ENCODE measurements around the gene TBX2. TPM values are rescaled to one million over a fixed set of nuclear protein-coding genes. Genes with fewer than 3 reads are reported as not detected.
"Not testable (repeated sequence)": the region's sequence is repeated elsewhere in the genome, so short reads cannot be mapped to it uniquely, and the experiment has no call there.

The TBX2 gene
- total RNA-seq, 1 experiment from 2014 or later: not detected

DNA sequence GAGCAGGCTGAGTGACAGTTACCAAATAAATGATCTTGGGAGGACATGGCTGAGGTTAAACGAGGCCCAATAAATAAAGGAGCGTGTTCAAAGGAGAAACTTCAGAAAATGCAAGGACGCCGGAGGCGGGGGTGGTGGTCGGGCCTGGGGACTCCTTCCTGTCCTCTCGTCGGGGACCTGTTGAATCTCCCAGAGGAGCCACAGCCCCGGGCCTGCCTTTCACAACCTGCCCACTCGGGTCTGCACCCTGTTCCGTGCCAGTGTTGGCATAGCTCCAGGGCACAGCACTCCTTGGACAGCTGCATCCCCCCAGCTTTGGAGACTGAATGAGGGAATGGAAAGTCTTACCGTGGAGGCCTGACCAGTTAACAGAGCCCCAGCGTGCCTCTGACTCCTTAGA lies 44.4 kb downstream of the TBX2 start:
- no peaks in the 10 kb centered on the region for H4K20me1 ChIP-seq (ENCODE audit: insufficient read depth, low read depth, low read length)
- no peaks in the 10 kb centered on the region for H3K36me3 ChIP-seq (ENCODE audit: insufficient read depth, low read length)
- no peak overlapping the region for H2AFZ ChIP-seq (ENCODE audit: low read length)
- no peak overlapping the region for H3K4me3 ChIP-seq (ENCODE audit: low read length)
- H3K27me3 ChIP-seq (ENCODE audit: low read length): no peaks in the 10 kb centered on the region
- no peak for DNase-seq
- H3K9ac ChIP-seq (ENCODE audit: low read length): no peak overlapping the region
- no peaks in the 10 kb centered on the region for H3K9me3 ChIP-seq (ENCODE audit: low read length)
- no peaks in the 10 kb centered on the region for H3K9me2 ChIP-seq (replicated peaks; ENCODE audit: insufficient read depth, low read length)
- no peaks in the 10 kb centered on the region for H3K4me1 ChIP-seq (ENCODE audit: low read length)
- no peaks in the 10 kb centered on the region for H3K79me2 ChIP-seq (ENCODE audit: low read length)
- no peak overlapping the region for H3K4me2 ChIP-seq (ENCODE audit: low read depth, low read length, poor library complexity, severe bottlenecking)
- H3K27ac ChIP-seq (ENCODE audit: low read length): no peak overlapping the region

DNA sequence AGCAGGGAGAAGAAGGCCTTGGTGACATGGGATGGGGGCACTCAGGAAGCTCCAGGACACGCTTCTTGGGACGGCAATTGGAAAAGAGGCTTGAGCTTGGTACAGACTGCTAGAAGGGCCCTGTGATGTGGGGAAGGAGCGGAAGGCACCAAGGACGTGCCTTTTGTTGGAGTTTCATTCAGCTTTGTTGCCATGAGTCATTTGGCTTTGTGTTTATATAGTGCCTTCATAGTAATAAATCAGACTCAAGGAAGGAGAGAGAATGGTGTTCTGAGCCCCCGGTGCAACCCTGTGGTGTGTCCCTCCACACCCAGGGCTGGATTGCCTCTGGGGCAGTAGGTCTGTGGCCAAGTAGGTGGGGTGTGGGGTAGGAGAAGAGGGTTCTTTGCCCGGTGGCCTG lies 45.2 kb downstream of the TBX2 start:
- no peak overlapping the region for H3K4me2 ChIP-seq (ENCODE audit: low read depth, low read length, poor library complexity, severe bottlenecking)
- H3K4me3 ChIP-seq (ENCODE audit: low read length): no peak overlapping the region
- DNase-seq: no peak
- no peak overlapping the region for H3K27ac ChIP-seq (ENCODE audit: low read length)
- no peaks in the 10 kb centered on the region for H3K36me3 ChIP-seq (ENCODE audit: insufficient read depth, low read length)
- H3K9ac ChIP-seq (ENCODE audit: low read length): no peak overlapping the region
- no peaks in the 10 kb centered on the region for H3K4me1 ChIP-seq (ENCODE audit: low read length)
- no peak overlapping the region for H2AFZ ChIP-seq (ENCODE audit: low read length)
- H3K27me3 ChIP-seq (ENCODE audit: low read length): no peaks in the 10 kb centered on the region
- H3K9me3 ChIP-seq (ENCODE audit: low read length): no peaks in the 10 kb centered on the region
- no peaks in the 10 kb centered on the region for H3K79me2 ChIP-seq (ENCODE audit: low read length)
- no peaks in the 10 kb centered on the region for H3K9me2 ChIP-seq (replicated peaks; ENCODE audit: insufficient read depth, low read length)
- H4K20me1 ChIP-seq (ENCODE audit: insufficient read depth, low read depth, low read length): no peaks in the 10 kb centered on the region

DNA sequence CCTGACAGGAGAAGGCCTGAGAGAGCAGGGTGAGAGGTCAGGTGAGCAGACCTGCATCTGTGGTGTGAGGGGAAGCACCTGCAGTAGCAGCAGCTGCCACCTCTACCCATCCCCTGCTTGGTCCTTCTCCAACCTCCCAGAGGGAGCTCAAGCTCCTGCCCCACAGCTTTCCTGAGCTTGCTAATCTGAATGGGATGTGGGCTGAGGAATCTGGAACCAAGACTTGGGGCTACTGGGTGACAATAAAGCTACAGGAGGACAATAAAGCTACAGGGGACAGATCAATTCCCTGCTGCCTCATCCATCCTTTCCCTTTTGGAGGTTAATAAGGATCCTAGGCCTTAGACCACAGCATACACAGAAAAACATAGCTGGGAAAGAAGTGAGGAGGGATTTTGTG lies 47.7 kb downstream of the TBX2 start:
- H3K4me1 ChIP-seq (ENCODE audit: low read length): no peaks in the 10 kb centered on the region
- no peaks in the 10 kb centered on the region for H3K9me3 ChIP-seq (ENCODE audit: low read length)
- H3K9ac ChIP-seq (ENCODE audit: low read length): no peak overlapping the region
- no peaks in the 10 kb centered on the region for H3K27me3 ChIP-seq (ENCODE audit: low read length)
- H3K27ac ChIP-seq (ENCODE audit: low read length): no peak overlapping the region
- no peaks in the 10 kb centered on the region for H3K79me2 ChIP-seq (ENCODE audit: low read length)
- H3K4me3 ChIP-seq (ENCODE audit: low read length): no peak overlapping the region
- H4K20me1 ChIP-seq (ENCODE audit: insufficient read depth, low read depth, low read length): no peaks in the 10 kb centered on the region
- no peaks in the 10 kb centered on the region for H3K36me3 ChIP-seq (ENCODE audit: insufficient read depth, low read length)
- no peak overlapping the region for H2AFZ ChIP-seq (ENCODE audit: low read length)
- H3K9me2 ChIP-seq (replicated peaks; ENCODE audit: insufficient read depth, low read length): no peaks in the 10 kb centered on the region
- no peak for DNase-seq
- no peak overlapping the region for H3K4me2 ChIP-seq (ENCODE audit: low read depth, low read length, poor library complexity, severe bottlenecking)

DNA sequence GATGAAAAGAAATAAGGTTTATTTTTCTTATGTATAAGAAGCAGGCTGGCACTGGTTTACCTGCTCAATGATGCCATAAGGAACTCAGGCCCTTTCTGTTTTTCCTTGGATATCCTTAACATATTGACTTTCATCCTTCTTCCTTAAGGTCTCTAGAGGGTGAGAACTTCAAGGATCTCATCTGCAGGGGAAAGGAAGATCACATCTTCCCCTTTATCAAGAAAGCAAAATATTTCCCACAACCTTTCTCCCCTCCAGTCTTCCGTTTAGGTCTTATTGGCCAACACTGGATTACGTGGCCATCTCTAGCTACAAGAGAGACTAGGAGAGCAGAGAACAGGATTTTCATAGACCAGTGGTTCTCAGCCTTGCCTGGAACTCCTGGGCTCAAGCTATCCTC lies 48.4 kb downstream of the TBX2 start:
- Histone ChIP-seq H3K4me1 (ENCODE audit: low read length) (no peaks in the 10 kb centered on the region), H3K79me2 (ENCODE audit: low read length) (no peaks in the 10 kb centered on the region), H3K27me3 (ENCODE audit: low read length) (no peaks in the 10 kb centered on the region), H3K4me2 (ENCODE audit: low read depth, low read length, poor library complexity, severe bottlenecking) (no peak overlapping the region), H4K20me1 (ENCODE audit: insufficient read depth, low read depth, low read length) (no peaks in the 10 kb centered on the region), H3K9me3 (ENCODE audit: low read length) (no peaks in the 10 kb centered on the region), H3K4me3 (ENCODE audit: low read length) (no peak overlapping the region), H2AFZ (ENCODE audit: low read length) (no peak overlapping the region), H3K9me2 (replicated peaks; ENCODE audit: insufficient read depth, low read length) (no peaks in the 10 kb centered on the region), H3K9ac (ENCODE audit: low read length) (no peak overlapping the region), H3K36me3 (ENCODE audit: insufficient read depth, low read length) (no peaks in the 10 kb centered on the region), H3K27ac (ENCODE audit: low read length) (no peak overlapping the region)
- DNase-seq: no peak

DNA sequence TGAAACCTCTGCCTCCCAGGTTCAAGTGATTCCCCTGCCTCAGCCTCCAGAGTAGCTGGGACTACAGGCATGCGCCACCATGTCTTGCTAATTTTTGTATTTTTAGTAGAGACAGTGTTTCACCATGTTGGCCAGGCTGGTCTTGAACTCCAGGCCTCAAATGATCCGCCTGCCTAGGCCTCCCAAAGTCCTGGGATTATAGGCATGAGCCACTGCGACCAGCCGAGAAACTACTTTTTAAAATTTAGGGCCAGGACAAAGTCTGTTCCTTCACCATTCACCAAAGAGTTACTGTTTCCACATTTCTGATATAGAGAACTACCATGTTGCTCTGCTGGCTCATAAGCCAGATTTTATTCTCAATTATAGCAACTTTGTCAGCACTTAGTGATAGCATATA lies 49.5 kb downstream of the TBX2 start:
- H3K27ac ChIP-seq (ENCODE audit: low read length); H3K9ac ChIP-seq (ENCODE audit: low read length); H4K20me1 ChIP-seq (ENCODE audit: insufficient read depth, low read depth, low read length); H3K27me3 ChIP-seq (ENCODE audit: low read length); H2AFZ ChIP-seq (ENCODE audit: low read length); H3K4me2 ChIP-seq (ENCODE audit: low read depth, low read length, poor library complexity, severe bottlenecking); DNase-seq; H3K9me2 ChIP-seq (replicated peaks; ENCODE audit: insufficient read depth, low read length); H3K4me3 ChIP-seq (ENCODE audit: low read length); H3K9me3 ChIP-seq (ENCODE audit: low read length); H3K79me2 ChIP-seq (ENCODE audit: low read length); H3K36me3 ChIP-seq (ENCODE audit: insufficient read depth, low read length); H3K4me1 ChIP-seq (ENCODE audit: low read length): not testable (repeated sequence)

DNA sequence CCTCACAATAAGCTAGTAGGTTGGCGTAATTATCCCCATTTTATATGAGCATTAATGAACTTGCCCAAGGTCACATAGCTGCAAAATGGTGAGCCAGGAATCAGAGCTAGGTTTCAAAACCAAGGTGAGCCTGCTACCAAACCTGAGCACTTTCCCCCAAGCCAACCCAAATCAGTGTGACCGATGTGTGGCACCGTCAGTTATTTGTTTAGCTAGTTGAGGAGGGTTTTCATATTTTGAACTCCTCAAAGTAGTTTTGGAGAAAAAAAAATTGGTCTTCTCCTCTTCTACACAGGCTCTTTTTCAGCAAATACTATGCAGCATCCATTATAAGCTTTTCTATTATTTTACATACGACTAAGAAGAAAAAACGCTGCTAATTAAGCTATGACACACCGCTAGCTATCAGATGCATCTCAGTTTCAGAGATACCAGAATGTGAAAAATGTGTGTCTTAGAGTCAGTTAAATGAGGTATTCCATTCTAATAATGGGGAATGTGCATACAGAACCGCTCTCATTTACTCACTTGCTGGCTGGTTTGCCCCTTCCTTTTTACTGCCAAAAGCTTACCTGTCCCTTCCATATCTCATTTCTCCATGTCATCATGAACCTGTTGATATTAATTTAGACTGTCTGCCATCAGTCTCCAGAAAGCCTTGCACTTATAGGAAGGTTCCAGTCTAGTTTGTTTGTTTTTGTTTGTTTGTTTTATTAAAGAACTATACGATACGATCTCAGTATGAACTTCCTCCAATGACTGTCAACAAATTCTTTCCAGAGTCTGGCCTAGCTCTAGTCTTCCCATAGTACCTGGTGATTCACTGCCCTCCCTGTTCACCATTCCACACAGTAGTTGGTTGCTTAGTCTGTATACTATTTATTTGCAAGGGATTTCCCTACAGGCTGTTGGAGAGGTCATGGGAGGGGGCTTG lies 50.3 kb downstream of the TBX2 start:
- Histone ChIP-seq H3K9me3 (ENCODE audit: low read length) (no peaks in the 10 kb centered on the region), H3K4me2 (ENCODE audit: low read depth, low read length, poor library complexity, severe bottlenecking) (no peak overlapping the region), H3K4me1 (ENCODE audit: low read length) (no peaks in the 10 kb centered on the region), H4K20me1 (ENCODE audit: insufficient read depth, low read depth, low read length) (no peaks in the 10 kb centered on the region), H3K36me3 (ENCODE audit: insufficient read depth, low read length) (no peaks in the 10 kb centered on the region), H2AFZ (ENCODE audit: low read length) (no peak overlapping the region), H3K9ac (ENCODE audit: low read length) (no peak overlapping the region), H3K79me2 (ENCODE audit: low read length) (no peaks in the 10 kb centered on the region), H3K27ac (ENCODE audit: low read length) (no peak overlapping the region), H3K4me3 (ENCODE audit: low read length) (no peak overlapping the region), H3K27me3 (ENCODE audit: low read length) (no peaks in the 10 kb centered on the region), H3K9me2 (replicated peaks; ENCODE audit: insufficient read depth, low read length) (no peaks in the 10 kb centered on the region)
- DNase-seq: no peak

DNA sequence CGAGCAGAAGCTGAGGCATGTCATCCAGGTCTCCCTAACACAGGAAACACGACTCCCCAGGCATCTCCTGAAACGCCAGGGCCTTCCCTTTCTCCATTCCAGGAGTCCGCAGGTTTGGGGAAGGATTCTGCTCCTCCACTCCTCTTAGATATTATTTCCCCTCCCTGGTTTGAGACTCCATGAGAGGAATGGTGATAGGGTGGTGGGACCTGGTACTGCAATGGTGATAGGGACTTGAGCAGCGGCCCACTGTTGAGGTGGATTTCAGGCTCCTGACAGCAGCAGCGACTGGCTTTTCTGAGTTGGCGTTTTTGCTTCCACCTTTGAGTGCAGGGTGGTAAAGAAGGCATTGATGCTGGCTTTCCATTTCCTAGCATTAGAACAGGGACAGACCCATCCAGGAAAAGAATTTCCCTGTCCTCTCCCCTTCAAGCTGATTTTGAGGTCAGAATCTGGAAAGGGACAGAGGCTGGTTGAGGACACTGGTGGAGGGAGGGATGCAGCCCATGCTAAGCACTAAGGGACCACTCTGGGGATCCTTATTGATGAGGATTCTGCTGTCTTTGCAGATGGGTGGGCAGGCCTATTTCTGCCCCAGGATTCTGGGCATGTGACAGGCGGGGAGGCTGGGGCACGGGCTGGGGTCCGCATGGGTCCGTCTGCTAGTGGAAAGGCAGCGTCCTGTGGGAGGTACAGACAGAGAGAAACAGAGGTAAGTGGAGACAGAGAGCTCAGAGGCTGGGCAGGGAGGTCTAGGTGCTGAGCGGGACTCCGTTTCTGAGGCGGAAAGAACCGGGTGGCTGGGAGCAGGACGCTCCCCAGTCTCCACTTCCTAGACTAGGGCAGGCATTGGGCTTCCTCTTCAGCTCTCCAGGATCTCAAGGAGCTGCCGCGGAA lies 51.2 kb downstream of the TBX2 start:
- H3K9me2 ChIP-seq (replicated peaks; ENCODE audit: insufficient read depth, low read length): no peaks in the 10 kb centered on the region
- H3K9me3 ChIP-seq (ENCODE audit: low read length): no peaks in the 10 kb centered on the region
- no peaks in the 10 kb centered on the region for H3K4me1 ChIP-seq (ENCODE audit: low read length)
- no peaks in the 10 kb centered on the region for H3K27me3 ChIP-seq (ENCODE audit: low read length)
- no peak overlapping the region for H3K4me3 ChIP-seq (ENCODE audit: low read length)
- no peaks in the 10 kb centered on the region for H4K20me1 ChIP-seq (ENCODE audit: insufficient read depth, low read depth, low read length)
- no peaks in the 10 kb centered on the region for H3K79me2 ChIP-seq (ENCODE audit: low read length)
- no peak for DNase-seq
- no peaks in the 10 kb centered on the region for H3K36me3 ChIP-seq (ENCODE audit: insufficient read depth, low read length)
- H2AFZ ChIP-seq (ENCODE audit: low read length): no peak overlapping the region
- H3K27ac ChIP-seq (ENCODE audit: low read length): no peak overlapping the region
- no peak overlapping the region for H3K9ac ChIP-seq (ENCODE audit: low read length)
- no peak overlapping the region for H3K4me2 ChIP-seq (ENCODE audit: low read depth, low read length, poor library complexity, severe bottlenecking)

DNA sequence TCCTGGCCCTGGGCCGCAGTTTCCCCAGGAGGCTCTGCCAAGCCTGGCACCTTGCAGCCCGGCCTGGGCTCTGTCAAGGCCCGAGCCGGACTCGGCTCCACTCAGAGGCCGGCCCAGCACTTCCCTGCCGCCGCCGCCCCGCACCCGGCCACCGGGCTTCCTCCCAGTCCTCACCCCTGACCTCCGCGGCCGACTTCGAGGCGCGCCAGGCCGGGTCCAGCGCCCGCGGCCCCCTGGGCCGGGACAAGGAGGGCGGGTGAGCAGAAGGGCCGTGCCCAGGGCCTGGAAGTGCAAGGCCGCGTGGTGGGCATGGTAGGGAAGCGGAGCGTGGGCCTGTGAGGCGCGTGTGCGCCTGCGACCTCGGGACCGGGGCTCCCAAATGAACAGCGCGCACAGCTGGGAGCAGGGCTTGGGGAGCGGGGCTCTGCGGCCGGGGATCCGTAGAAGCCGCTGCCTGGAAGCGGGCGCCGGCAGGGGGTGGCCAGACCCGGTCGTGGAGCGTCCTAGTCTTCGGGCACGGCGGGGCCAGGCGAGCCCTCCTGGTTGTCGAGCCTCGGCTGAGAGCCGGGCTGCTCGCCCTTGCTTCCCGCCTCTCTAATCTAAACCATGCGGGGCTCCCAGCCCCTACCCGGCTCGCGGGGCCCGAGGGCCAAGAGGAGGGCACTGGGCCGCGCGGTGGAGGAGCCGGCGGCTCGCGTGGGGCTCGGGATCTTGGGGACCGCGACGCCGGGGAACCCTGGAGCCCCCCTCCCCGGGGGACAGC lies 52.1 kb downstream of the TBX2 start:
- Histone ChIP-seq H3K4me2 (ENCODE audit: low read depth, low read length, poor library complexity, severe bottlenecking) (no peak overlapping the region), H3K4me3 (ENCODE audit: low read length) (no peak overlapping the region), H2AFZ (ENCODE audit: low read length) (no peak overlapping the region), H3K4me1 (ENCODE audit: low read length) (no peaks in the 10 kb centered on the region), H3K79me2 (ENCODE audit: low read length) (no peaks in the 10 kb centered on the region), H3K27ac (ENCODE audit: low read length) (no peak overlapping the region), H3K9me2 (replicated peaks; ENCODE audit: insufficient read depth, low read length) (no peaks in the 10 kb centered on the region), H3K27me3 (ENCODE audit: low read length) (no peaks in the 10 kb centered on the region), H4K20me1 (ENCODE audit: insufficient read depth, low read depth, low read length) (no peaks in the 10 kb centered on the region), H3K36me3 (ENCODE audit: insufficient read depth, low read length) (no peaks in the 10 kb centered on the region), H3K9me3 (ENCODE audit: low read length) (no peaks in the 10 kb centered on the region), H3K9ac (ENCODE audit: low read length) (no peak overlapping the region)
- DNase-seq: no peak
